Right lung (tissue), 10 donors: ENCODE data around the gene ZNF585A. TPM values are rescaled to one million over a fixed set of nuclear protein-coding genes. Genes with fewer than 3 reads are reported as not detected.
"Not testable (repeated sequence)": the region's sequence is repeated elsewhere in the genome, so short reads cannot be mapped to it uniquely, and the experiment has no call there.

ENCODE experiments used
- DNase-seq, 2 donors: peaks; one replicate each; pipeline ENCODE4 v3.0.0-alpha.2; 2013
- long read RNA-seq, 8 donors: transcript quantifications; one replicate each; lab custom pipeline, GENCODE V29; 2026
- polyA plus RNA-seq, 5 donors: library from polyadenylated mRNA; unstranded; fragments of 120-200 nt; gene quantifications; one replicate each; pipeline versions ENCODE4 v1.2.1 to v1.2.3, GENCODE V29; 2013; ENCODE audit warnings: inconsistent platforms in 1 of 5, low replicate concordance in 1 of 5; ENCODE audit not compliant: insufficient read length in 5 of 5, insufficient read depth in 1 of 5

The ZNF585A gene
- polyA plus RNA-seq: 10 to 100 TPM; 12.6 to 19.5 (median 15.9) TPM
- long read RNA-seq, donor 1, transcript ZNF585A-205 (3 exons, 596 nt): major isoform, 25 of 26 reads
- long read RNA-seq, donor 1, partial matches to known transcripts: 0 of 26 reads
- long read RNA-seq, donor 1, other reads (novel, unspliced or antisense): 0 of 26 reads
- long read RNA-seq, donor 2, full-length matches to known transcripts: 15 of 15 reads
- long read RNA-seq, donor 2, partial matches to known transcripts: 0 of 15 reads
- long read RNA-seq, donor 2, other reads (novel, unspliced or antisense): 0 of 15 reads
- long read RNA-seq, donor 3, full-length matches to known transcripts: 17 of 17 reads
- long read RNA-seq, donor 3, partial matches to known transcripts: 0 of 17 reads
- long read RNA-seq, donor 3, other reads (novel, unspliced or antisense): 0 of 17 reads
- long read RNA-seq, donor 4, transcript ZNF585A-205 (3 exons, 596 nt): major isoform, 14 of 14 reads
- long read RNA-seq, donor 4, partial matches to known transcripts: 0 of 14 reads
- long read RNA-seq, donor 4, other reads (novel, unspliced or antisense): 0 of 14 reads
- long read RNA-seq, donor 5, full-length matches to known transcripts: 22 of 22 reads
- long read RNA-seq, donor 5, partial matches to known transcripts: 0 of 22 reads
- long read RNA-seq, donor 5, other reads (novel, unspliced or antisense): 0 of 22 reads
- long read RNA-seq, donor 6, full-length matches to known transcripts: 10 of 10 reads
- long read RNA-seq, donor 6, partial matches to known transcripts: 0 of 10 reads
- long read RNA-seq, donor 6, other reads (novel, unspliced or antisense): 0 of 10 reads
- long read RNA-seq, donor 7, full-length matches to known transcripts: 11 of 11 reads
- long read RNA-seq, donor 7, partial matches to known transcripts: 0 of 11 reads
- long read RNA-seq, donor 7, other reads (novel, unspliced or antisense): 0 of 11 reads
- long read RNA-seq, donor 8, full-length matches to known transcripts: 6 of 6 reads
- long read RNA-seq, donor 8, partial matches to known transcripts: 0 of 6 reads
- long read RNA-seq, donor 8, other reads (novel, unspliced or antisense): 0 of 6 reads

DNA sequence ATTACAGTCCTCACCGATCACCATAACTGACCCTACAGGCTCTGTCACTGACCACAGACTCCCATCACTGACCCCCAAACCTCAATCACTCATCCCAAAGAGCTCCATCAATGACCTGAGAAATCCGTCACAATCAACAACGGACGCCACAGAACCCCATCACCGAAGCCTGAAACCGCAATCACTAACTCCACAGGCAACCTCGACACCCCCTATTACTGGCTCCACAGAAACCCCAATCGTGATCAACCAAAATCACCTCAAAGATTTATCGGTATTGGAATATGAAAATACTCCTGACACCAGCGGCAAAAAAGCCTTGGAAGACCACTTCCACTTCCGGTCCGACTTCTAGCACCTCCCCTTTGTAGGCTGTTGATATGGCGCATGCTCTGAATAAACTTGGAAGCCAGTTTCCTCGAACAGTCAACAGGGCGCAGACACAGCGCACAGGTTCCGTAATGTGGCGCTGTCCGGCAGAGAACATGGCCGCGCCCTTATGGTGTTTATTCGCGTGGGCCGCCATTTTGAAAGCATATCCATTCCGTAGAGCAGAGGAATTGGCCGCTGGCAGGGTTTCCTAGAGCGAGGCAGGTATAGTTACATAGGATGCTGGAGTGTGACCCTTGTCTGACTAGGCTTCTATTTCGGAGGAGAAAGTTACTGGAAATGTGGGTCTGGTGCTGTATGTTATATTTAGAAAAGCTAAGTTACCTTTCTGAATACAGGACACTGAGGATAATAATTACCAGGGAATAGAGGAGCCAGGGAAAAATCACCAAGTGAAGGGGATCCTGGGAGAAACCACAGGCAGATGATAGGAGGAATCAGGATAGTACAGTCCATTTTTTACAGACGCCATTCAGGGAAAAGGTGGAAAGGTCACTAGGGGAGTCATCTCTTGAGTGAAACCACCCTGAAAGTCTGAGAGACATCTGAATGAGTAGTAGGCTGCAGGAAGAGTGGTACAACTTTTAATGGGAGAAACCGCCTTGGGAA is at the start of gene ZNF585A:
ZNF585A (minus strand) TSS at position 328 of the 999 bp plus-strand sequence. CDS start 2,785 bp downstream, outside the sequence.
- DNase-seq: peak; percentile 93 to 95

DNA sequence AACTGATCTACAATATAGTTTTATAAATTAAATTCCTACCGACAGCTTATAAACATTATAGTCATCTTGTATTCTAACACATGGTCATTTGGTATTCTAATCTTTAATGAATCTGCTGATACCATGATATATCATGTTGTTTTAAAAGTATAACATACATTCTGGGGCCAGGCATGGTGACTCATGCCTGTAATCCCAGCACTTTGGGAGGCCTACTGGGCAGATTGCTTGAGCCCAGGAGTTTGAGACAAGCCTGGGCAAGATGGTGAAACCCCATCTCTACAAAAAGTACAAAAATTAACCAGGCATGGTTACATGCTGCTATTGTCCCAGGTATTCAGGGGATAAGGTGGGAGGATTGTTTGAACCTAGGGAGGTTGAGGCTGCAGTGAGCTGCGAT is 48.6 kb upstream of the ZNF585A start:
- DNase-seq: no peak

DNA sequence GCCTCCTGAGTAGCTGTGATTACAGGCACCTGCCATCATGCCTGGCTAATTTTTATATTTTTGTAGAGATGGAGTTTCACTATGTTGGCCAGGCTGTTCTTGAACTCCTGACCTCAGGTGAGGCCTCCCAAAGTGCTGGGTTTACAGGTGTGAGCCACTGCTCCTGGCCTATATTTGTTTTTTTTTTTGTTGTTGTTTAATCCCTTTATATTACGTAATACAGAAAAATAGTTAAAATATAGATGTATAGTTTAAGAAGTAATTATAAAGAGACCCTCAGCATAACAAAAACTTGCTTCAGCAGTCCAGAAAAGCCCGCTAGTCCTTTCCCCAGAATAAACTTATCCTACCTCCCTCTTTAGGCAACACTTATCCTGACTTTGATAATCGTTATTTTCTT is 47.9 kb upstream of the ZNF585A start:
- no peak for DNase-seq

DNA sequence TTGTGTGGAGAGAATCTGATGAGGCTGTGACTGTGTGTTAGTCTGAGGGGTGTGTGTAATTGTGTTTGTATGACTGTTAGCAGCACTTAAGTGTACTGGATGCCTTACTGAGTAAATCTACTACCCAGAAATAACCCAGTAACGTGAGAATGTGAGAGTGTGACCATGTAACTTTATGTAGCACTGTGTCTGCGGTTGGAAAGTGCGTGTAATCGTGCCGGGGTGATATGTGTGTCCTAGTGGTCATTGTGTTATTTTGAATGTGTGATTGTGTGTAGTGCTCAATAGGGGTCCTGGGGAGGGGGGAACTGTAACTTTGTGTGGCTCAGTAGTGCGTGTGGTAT is 46.1 kb upstream of the ZNF585A start:
- no peak for DNase-seq

DNA sequence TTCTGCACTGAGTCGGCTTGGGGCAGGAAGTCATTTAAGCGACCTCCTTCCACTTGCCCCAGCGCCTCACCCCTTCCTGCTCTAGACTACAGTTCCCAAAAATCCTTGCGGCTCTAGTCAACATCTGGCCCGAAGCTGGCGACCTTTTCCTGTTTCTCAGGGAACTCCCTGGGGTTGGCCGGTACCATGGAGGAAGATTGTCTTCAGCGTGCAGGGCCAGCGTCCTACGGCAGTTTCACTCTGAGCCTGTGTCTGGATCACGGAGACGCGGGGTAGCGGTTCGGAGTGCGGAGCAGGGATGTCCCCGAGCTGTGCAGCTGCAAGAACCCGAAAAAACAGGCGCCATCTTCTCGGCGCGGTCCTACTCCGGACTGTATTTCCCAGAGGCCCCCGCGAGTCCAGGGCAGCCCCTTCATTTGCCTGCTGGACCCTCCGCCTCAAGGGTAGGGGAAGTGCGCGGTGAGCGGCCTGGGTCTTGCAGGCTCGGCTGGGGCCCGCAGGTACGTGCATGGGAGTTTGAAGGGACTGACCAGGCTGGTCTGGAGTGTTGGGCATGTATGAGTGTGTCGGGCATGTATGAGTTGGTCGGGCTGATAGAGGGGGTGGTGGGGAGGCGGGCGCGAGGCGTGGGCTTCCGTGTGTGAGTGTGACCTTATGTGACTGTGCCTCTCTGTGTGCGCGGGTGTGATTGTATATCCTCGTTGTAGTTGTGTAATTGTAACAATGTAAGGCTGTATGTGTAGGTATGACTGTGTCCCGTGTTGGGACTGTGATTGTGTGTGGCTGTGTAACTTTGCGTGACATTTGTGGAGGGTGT is 45.5 kb upstream of the ZNF585A start, which contains the start of gene ZNF383:
ZNF383 (plus strand) TSS at position 440 of the 817 bp plus-strand sequence. CDS start 12,240 bp downstream, outside the sequence.
- peak; percentile 92 to 95 for DNase-seq

DNA sequence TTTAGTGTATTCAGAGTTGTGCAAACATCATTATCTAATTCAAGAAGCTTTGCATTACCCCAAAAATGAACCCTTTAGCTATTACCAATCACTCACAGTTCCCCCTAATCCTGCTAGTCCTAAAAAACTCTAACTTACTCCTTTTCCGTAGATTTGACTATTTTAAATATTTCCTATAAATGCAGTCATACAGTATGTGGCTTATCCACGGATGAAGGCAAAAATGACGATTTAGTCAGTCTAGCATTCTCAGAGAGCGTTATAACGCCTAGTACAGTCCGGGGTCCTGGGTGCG is 44.9 kb upstream of the ZNF585A start:
- DNase-seq: no peak

DNA sequence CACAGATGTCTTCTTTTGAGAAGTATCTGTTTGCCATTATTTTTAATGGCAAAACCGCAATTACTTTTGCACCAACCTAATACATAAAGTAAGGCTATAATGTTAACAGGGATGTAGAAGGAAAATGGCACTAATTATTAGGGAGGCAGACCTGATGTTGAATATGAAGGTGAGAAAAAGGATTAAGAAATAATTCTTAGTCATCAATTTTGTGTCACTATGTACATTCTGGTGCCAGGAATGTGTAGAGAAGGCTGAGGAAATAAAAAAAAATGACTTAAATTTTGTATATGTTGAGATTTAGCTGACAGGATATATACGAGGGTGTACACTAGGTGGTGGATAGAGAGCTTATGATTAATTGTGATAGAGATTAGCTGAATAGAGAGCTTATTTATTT is 25.3 kb upstream of the ZNF585A start:
- DNase-seq: no peak

DNA sequence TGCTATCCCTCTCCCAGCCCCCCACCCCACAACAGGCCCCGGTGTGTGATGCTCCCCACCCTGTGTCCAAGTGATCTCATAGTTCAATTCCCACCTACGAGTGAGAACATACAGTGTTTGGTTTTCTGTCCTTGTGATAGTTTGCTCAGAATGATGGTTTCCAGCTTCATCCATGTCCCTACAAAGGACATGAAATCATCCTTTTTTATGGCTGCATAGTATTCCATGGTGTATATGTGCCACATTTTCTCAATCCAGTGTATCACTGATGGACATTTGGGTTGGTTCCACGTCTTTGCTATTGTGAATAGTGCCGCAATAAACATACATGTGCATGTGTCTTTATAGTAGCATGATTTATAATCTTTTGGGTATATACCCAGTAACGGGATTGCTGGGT is 24.6 kb upstream of the ZNF585A start:
- DNase-seq: not testable (repeated sequence)

DNA sequence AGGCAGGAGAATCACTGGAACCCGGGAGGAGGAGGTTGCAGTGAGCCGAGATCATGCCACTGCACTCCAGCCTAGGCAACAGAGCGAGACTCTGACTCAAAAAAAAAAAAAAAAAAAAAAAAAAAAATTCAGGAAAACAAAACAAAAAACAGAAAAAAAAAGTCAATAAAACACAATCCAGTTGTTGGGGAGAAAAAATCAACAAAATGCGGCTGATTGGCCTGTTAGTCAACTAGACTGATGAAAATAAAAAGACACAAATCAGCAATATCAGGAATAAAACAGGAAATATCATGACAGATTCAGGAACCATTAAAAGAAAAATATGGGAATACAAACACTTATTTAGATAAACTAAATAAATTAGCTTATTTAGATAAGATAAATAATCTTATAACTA is 22.8 kb upstream of the ZNF585A start:
- DNase-seq: not testable (repeated sequence)

DNA sequence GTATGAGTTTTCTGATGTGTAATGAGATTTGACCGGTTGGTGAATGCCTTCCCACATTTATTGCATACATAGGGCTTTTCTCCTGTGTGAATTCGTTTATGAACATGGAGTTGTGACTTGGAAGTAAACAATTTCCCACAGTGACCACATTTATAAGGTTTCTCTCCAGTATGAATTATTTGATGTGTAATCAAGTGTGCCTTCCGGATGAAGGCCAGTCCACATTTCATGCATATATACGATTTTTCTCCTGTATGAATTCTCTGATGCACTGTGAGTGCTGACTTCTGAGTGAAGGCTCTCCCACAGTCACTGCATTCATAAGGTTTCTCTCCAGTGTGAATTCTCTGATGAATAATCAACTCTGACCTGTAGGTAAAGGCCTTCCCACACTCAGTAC is 13.6 kb upstream of the ZNF585A start:
- DNase-seq: not testable (repeated sequence)

DNA sequence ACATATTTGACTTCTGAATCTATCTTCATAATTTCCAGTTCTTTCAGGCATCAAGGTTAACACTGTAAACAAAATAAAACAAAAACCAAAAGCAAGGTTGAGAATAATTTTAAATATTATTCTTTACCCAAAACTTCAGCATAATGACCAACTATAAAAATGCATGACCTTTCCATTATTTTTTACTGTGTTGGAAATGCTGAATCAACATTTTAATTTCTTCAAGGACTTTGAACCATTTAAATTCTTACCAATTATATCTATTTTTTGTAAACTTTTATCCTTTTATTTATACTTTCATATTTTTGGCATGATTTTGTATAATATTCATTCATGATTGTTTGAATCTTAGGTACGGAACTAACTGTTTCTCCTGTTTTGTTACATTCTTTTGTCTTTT is 6.9 kb downstream of the ZNF585A start:
- DNase-seq: no peak

DNA sequence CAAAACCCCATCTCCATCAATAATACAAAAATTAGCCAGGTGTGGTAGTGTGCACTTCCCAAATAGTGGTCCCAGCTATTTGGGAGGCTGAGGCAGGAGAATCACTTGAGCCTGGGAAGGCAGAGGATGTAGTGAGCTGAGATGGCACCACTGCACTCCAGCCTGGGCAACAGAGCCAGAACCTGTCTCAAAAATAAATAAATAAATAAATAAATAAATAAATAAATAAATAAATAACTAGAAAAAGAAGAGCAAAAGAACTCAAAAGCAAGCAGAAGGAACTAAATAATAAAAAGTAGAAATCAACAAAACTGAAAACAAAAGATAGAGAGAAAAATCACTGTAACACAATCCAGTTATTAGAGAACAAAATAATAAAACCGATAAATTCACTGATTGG is 12.3 kb downstream of the ZNF585A start:
- no peak for DNase-seq

DNA sequence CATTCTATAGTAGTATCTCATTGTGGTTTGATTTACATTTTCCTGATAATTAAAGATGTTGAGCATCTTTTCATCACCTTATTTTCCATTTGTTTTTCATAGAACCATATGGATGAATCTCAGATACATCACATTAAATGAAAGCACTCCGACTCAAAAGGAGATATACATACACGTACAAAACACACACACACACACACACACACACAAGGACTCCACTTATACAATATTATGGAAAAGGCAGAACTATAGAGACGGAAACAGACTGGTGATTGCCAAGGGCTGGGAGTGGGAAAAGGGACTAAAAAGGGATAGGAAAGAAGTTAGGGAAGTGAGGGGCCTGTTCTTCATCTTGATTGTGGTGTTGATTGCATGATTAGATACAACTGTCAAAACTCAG is 24.3 kb downstream of the ZNF585A start:
- no peak for DNase-seq

DNA sequence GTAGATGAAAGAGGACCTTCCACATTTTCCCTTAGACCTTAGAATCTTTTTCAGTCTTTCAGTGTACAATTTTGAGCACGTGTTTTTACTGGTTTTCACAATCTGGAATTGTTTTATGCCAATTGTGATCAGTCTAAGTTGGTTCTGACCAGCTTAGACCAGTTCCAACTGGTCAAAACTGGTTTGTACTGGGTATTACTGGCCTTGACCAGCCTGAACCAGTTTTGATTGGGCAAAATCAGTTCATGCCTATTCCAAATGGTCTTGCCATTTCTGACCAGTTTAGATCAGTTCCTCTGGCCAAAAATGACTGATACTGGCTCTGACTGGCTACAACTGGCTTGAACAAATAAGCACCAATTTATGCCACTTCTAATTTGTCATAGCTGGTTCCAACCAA is 36.4 kb downstream of the ZNF585A start:
- DNase-seq: no peak

DNA sequence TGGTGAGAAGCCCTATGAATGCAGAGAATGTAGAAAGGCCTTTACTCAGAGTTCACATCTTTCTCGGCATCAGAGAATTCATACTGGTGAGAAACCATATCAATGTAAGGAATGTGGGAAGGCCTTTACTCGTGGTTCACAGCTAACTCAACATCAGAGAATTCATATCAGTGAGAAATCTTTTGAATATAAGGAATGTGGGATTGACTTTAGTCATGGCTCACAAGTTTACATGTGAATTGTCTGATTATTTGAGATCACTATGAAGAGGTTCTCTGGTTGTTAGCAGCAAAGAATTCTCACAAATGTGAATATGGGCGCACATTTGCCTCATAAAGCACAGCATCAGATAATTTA is 43.7 kb downstream of the ZNF585A start:
- DNase-seq: no peak

DNA sequence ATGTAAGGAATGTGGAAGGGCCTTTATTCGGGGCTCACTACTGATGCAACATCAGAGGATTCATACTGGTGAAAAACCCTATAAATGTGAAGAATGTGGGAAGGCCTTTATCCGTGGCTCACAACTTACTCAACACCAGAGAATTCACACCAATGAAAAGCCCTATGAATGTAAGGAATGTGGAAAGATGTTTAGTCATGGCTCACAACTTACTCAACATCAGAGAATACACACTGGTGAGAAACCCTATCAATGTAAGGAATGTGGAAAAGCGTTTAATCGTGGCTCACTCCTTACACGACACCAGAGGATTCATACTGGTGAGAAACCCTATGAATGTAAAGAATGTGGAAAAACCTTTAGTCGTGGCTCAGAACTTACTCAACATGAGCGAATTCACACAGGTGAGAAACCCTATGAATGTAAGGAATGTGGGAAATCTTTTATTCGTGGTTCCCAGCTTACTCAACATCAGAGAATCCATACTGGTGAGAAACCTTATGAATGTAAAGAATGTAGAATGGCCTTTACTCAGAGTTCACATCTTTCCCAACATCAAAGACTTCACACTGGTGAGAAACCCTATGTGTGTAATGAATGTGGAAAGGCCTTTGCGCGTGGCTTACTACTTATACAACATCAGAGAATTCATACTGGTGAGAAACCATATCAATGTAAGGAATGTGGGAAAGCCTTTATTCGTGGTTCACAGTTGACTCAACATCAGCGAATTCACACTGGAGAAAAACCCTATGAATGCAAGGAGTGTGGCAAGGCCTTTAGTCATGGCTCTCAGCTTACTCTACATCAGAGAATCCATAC is 44.3 kb downstream of the ZNF585A start:
- DNase-seq: no peak

DNA sequence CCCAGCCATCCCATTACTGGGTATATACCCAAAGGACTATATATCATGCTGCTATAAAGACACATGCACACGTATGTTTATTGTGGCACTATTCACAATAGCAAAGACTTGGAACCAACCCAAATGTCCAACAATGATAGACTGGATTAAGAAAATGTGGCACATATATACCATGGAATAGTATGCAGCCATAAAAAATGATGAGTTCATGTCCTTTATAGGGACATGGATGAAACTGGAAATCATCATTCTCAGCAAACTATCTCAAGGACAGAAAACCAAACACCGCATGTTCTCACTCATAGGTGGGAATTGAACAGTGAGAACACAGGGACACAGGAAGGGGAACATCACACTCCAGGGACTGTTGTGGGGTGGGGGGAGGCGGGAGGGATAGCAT is 50.4 kb downstream of the ZNF585A start:
- DNase-seq: not testable (repeated sequence)

DNA sequence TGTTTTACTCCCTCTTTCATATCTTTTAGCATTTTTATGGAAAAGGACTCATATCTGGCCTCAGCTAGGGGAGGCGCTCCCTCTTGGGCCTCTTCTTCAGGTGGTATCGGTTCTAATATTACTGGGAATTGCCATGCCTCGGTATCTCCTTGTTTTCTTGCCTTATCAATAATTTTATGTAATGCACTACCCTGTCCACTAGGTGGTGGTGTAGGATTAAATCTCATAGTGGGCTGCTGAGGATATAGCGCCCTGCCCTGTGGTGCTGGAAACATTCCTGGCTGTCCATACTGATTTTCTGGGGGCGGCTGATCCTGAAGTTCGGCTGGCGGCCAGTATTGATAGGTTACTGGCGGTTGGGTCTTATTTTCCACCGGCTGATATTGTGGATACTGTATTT is 58.5 kb downstream of the ZNF585A start:
- DNase-seq: no peak

DNA sequence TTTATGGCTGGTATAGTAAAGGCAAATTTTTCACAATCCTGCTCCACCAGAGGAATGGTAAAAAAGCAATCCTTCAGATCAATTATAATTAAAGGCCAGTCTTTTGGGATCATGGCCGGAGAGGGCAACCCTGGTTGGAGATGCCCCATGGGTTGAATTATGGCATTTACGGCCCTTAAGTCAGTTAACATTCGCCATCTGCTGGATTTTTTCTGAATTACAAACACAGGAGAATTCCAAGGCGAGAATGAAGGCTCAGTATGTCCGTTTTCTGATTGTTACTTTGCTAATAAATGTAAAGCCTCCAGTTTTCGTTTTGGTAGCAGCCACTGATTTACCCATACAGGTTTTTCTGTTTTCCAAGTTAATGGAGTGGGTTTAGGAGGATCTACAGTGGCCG is 60.7 kb downstream of the ZNF585A start:
- not testable (repeated sequence) for DNase-seq
